ENCODE measurements around the gene TRABD2B. TPM values are rescaled to one million over a fixed set of nuclear protein-coding genes. Genes with fewer than 3 reads are reported as not detected.
A peak's percentile ranks its signal among the peaks of the same experiment; 100 is the strongest.

TRABD2B gene
- polyA plus RNA-seq, 1 of the 3 experiments (the other 2 are of a cell fraction), result 0.03 TPM

DNA sequence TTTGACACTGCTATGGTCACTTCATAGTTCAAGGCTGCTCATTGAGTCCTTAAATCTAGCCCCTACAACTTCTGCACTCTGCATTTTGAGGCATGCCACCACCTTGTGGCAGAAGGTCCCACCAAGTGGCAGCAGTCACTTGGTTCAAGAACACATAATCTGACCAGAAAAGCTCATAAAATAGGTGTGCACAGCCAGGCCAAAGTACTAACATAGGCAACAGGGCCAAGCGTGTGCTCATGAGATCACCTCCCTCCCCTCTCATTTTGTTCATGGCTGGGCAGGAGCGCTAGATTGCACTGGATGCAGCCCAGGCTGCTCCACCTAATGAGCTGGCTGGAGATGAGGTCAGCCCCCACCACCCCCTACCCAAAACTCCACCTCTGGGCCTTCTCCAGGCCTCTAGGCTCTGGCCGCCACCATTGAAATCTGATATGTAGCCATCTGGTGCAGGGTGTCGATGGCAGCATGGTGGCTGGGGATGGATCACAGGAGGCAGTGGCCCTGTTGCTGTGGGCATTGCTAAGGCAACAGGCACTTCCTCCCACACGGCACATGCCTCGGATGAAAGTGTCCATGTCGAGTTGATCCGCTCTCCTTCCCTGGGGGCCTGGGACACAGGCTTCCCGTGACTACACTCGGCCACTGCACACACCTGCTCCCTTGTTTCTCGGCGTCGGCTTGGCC, 193.2 kb downstream of the TRABD2B start:
- TF ChIP-seq POLR2AphosphoS5 (IDR thresholded peaks at IDR 0.05; ENCODE audit: low read depth, low read length) (no peak), GATA2 (CRISPR knock-in tag; IDR thresholded peaks at IDR 0.05) (peak; percentile 57), EP300 (IDR thresholded peaks at IDR 0.05; ENCODE audit: borderline replicate concordance in 1 of 2, low read depth in 1 of 2, low read length in 1 of 2) (peak in 1 of 2 experiments; percentile 36; a peak in 2 of 4 replicates), RCOR1 (IDR thresholded peaks at IDR 0.05; ENCODE audit: low read length) (0 out of 2 replicates have a peak, but pooled peaks have one; percentile 32), NFIC (IDR thresholded peaks at IDR 0.05; ENCODE audit: borderline replicate concordance) (no peak)
- H3K9me2 ChIP-seq, result no peaks in the 10 kb centered on the region
- no peak overlapping the region for H3K4me2 ChIP-seq
- ChIA-PET POLR2A (no interaction called here), CTCF (interaction anchor here (1.0 to 3.6 kb wide), 4 partner anchors 18 to 257 kb away, joined by 3 to 14 read pairs (median 4); partner anchors contain the start of gene TRABD2B)
- H3K27ac ChIP-seq (ENCODE audit: low read depth in 2 of 2, low read length in 1 of 2), result no peak overlapping the region
- H3F3A ChIP-seq (replicated peaks; ENCODE audit: insufficient read depth), result no peaks in the 10 kb centered on the region
- no peak overlapping the region for H3K9ac ChIP-seq
- H3K36me3 ChIP-seq (replicated peaks in 1 of 2; ENCODE audit: control insufficient read depth in 1 of 2, insufficient read depth in 2 of 2, low read length in 1 of 2), result no peaks in the 10 kb centered on the region
- peak; percentile 67 for DNase-seq
- H3K4me1 ChIP-seq (ENCODE audit: control insufficient read depth in 1 of 2, insufficient read depth in 2 of 2, low read depth in 1 of 2, low read length in 1 of 2), result peaks cover 0 to 26% of the 10 kb centered on the region in 2 experiments; a peak in 2 of 4 replicates
- H2AFZ ChIP-seq (ENCODE audit: low read depth), result no peak overlapping the region
- H4K20me1 ChIP-seq (ENCODE audit: insufficient read depth), result no peaks in the 10 kb centered on the region
- H3K4me3 ChIP-seq (ENCODE audit: low read depth in 2 of 2, low read length in 1 of 2), result no peak overlapping the region
- 65% methylated on average over 4 of the region's 13 CpGs for WGBS (ENCODE audit: low lambda C conversion rate)
- no peaks in the 10 kb centered on the region for H3K79me2 ChIP-seq (ENCODE audit: insufficient read depth)
- H3K27me3 ChIP-seq (ENCODE audit: insufficient read depth), result no peaks in the 10 kb centered on the region
- H3K9me3 ChIP-seq, result no peaks in the 10 kb centered on the region

- DNase-seq, result no peak
- Histone ChIP-seq H3F3A (replicated peaks; ENCODE audit: insufficient read depth) (no peaks in the 10 kb centered on the region), H3K27ac (ENCODE audit: low read depth in 2 of 2, low read length in 1 of 2) (no peak overlapping the region), H3K36me3 (replicated peaks in 1 of 2; ENCODE audit: control insufficient read depth in 1 of 2, insufficient read depth in 2 of 2, low read length in 1 of 2) (no peaks in the 10 kb centered on the region), H3K4me2 (no peak overlapping the region), H3K4me1 (ENCODE audit: control insufficient read depth in 1 of 2, insufficient read depth in 2 of 2, low read depth in 1 of 2, low read length in 1 of 2) (peaks cover 0 to 15% of the 10 kb centered on the region in 2 experiments; a peak in 1 of 4 replicates), H3K9me2 (no peaks in the 10 kb centered on the region), H2AFZ (ENCODE audit: low read depth) (no peak overlapping the region), H3K9ac (no peak overlapping the region), H3K9me3 (no peaks in the 10 kb centered on the region), H3K27me3 (ENCODE audit: insufficient read depth) (no peaks in the 10 kb centered on the region), H3K79me2 (ENCODE audit: insufficient read depth) (no peaks in the 10 kb centered on the region), H3K4me3 (ENCODE audit: low read depth in 2 of 2, low read length in 1 of 2) (no peak overlapping the region), H4K20me1 (ENCODE audit: insufficient read depth) (no peaks in the 10 kb centered on the region)
- TF ChIP-seq TEAD4 (IDR thresholded peaks at IDR 0.05; ENCODE audit: borderline replicate concordance, insufficient read depth) (no peak), TAF1 (IDR thresholded peaks at IDR 0.05; ENCODE audit: borderline replicate concordance, low read depth, low read length) (no peak), RCOR1 (IDR thresholded peaks at IDR 0.05; ENCODE audit: low read length) (no peak), USF1 (IDR thresholded peaks at IDR 0.05; ENCODE audit: borderline replicate concordance, low read depth) (no peak), CHD2 (IDR thresholded peaks at IDR 0.05; ENCODE audit: low read length, partially characterized antibody) (no peak), ELF1 (IDR thresholded peaks at IDR 0.05) (no peak), USF2 (IDR thresholded peaks at IDR 0.05; ENCODE audit: borderline replicate concordance, low read depth, low read length) (no peak)
- ChIA-PET CTCF (no interaction called here), POLR2A (no interaction called here)
- WGBS (ENCODE audit: low lambda C conversion rate), result 29% methylated on average over 2 of the region's 2 CpGs
Observed at GRCh38 chr1:47797575-47797974, 199.6 kb downstream of the TRABD2B start.

Data from SK-N-SH (cell line).